Natural killer cell (primary cell): Measurements from ENCODE around the gene HIVEP3. TPM values are rescaled to one million over a fixed set of nuclear protein-coding genes. Genes with fewer than 3 reads are reported as not detected.

Experiments
- ATAC-seq, 3 donors: fragments of 150-1000 bp in 2 of 3; fragments of 200-7000 bp in 1 of 3; cut with Tn5 transposase; 1 replicate in 1 of 3; 2 replicates in 2 of 3; pipeline ENCODE4 v1.10.0; 2021; ENCODE audit warnings: mild to moderate bottlenecking in 2 of 3, moderate library complexity in 2 of 3
- DNase-seq, 2 donors: peaks; one replicate each; pipeline versions ENCODE4 v3.0.0 to v3.0.0-alpha.2; 2013 to 2021; ENCODE audit warnings: mixed read lengths in 1 of 2
- H3K27ac ChIP-seq: one replicate; pipeline ENCODE4 v1.5.1; 2013; ENCODE audit warnings: mild to moderate bottlenecking, low read length
- H3K27me3 ChIP-seq: one replicate; pipeline ENCODE4 v1.6.1; 2013; ENCODE audit warnings: low read length; ENCODE audit not compliant: control insufficient read depth, insufficient read depth
- H3K36me3 ChIP-seq: one replicate; pipeline ENCODE4 v1.6.1; 2013; ENCODE audit warnings: low read length; ENCODE audit not compliant: control insufficient read depth, insufficient read depth
- H3K4me1 ChIP-seq: one replicate; pipeline ENCODE4 v1.6.1; 2013; ENCODE audit warnings: low read length; ENCODE audit not compliant: control insufficient read depth, insufficient read depth
- H3K4me3 ChIP-seq: one replicate; pipeline ENCODE4 v1.5.1; 2013; ENCODE audit warnings: low read length
- H3K9me3 ChIP-seq: one replicate; pipeline ENCODE4 v1.6.1; 2013; ENCODE audit warnings: low read length; ENCODE audit not compliant: control insufficient read depth, insufficient read depth
- H3K27ac Mint-ChIP-seq, 2 donors: one replicate each; pipeline ENCODE4 v1.8.0; 2022; ENCODE audit warnings: mild to moderate bottlenecking in 2 of 2, mixed read lengths in 2 of 2, moderate library complexity in 1 of 2
- H3K27me3 Mint-ChIP-seq, 2 donors: one replicate each; pipeline ENCODE4 v1.8.0; 2022; ENCODE audit warnings: low read depth in 2 of 2, mixed read lengths in 2 of 2
- H3K36me3 Mint-ChIP-seq: one replicate; pipeline ENCODE4 v1.8.0; 2022; ENCODE audit warnings: mixed read lengths
- H3K4me1 Mint-ChIP-seq, 2 donors: one replicate each; pipeline ENCODE4 v1.8.0; 2022; ENCODE audit warnings: mixed read lengths in 2 of 2
- H3K4me3 Mint-ChIP-seq: one replicate; pipeline ENCODE4 v1.8.0; 2022; ENCODE audit warnings: mild to moderate bottlenecking, moderate library complexity, mixed read lengths
- H3K9me3 Mint-ChIP-seq, 2 donors: one replicate each; pipeline ENCODE4 v1.8.0; 2022; ENCODE audit warnings: mixed read lengths in 2 of 2
- WGBS: methylation state at CpG from one replicate; pipeline ENCODE4 v1.1.7; 2013; ENCODE audit warnings: missing lambda C conversion rate; ENCODE audit not compliant: insufficient coverage; 5-methylcytosine and 5-hydroxymethylcytosine counted together
- intact Hi-C: fragments of 100-400 bp; cut with micrococcal nuclease; formaldehyde crosslinking; loops from one replicate; pipeline ENCODE4 v1.14.2; 2022
- total RNA-seq, 4 donors: library from RNA; stranded (reverse); fragments of 120-200 nt in 1 of 4; gene quantifications; one replicate each; pipeline versions ENCODE4 v1.2.3 to v1.2.4, GENCODE V29; 2013 to 2022
- TF ChIP-seq, protein P1 (sequence below): fragments of 200-600 bp; IDR thresholded peaks from one replicate; pipeline ENCODE4 v1.8.0; 2022; ENCODE audit warnings: antibody characterized with exemption

Gene HIVEP3
- total RNA-seq, 3 donors from 2014 or later (not counting 1 experiment from before 2014, with no cell fraction given) = 26.2 to 35.2 (median 29.8) TPM

DNA sequence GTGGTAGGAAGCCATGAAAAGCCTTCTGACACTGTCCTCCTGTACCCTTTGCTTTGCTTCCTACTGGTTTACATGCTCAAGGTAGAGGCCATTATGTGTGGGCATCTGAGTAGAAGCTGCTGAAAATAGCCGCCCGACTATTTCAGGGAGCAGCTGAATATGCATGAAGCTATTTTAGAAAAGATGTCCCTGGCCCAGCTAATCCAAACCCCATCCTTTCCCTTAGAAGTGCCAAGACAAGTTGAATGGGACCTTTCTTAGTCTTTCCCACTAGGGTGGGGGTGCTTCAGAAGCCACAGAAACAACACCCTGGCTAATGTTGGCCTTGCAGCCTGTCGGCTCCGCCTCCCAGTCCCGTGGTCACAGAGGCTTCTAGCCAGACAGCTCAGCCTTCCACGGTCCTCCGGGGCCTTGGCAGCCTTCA, 229.2 kb downstream of the HIVEP3 start:
- TF ChIP-seq, protein P1, sequence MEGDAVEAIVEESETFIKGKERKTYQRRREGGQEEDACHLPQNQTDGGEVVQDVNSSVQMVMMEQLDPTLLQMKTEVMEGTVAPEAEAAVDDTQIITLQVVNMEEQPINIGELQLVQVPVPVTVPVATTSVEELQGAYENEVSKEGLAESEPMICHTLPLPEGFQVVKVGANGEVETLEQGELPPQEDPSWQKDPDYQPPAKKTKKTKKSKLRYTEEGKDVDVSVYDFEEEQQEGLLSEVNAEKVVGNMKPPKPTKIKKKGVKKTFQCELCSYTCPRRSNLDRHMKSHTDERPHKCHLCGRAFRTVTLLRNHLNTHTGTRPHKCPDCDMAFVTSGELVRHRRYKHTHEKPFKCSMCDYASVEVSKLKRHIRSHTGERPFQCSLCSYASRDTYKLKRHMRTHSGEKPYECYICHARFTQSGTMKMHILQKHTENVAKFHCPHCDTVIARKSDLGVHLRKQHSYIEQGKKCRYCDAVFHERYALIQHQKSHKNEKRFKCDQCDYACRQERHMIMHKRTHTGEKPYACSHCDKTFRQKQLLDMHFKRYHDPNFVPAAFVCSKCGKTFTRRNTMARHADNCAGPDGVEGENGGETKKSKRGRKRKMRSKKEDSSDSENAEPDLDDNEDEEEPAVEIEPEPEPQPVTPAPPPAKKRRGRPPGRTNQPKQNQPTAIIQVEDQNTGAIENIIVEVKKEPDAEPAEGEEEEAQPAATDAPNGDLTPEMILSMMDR = no peak
- intact Hi-C loops = no loop called here
- Histone ChIP-seq H3K27me3 (no peaks in the 10 kb centered on the region), H3K4me1 (peaks cover 31% of the 10 kb centered on the region), H3K27ac (no peak overlapping the region), H3K36me3 (no peaks in the 10 kb centered on the region), H3K9me3 (no peaks in the 10 kb centered on the region), H3K4me3 (no peak overlapping the region)
- DNase-seq (peak; percentile 29 to 47), ATAC-seq (peak; percentile 83 to 99 (median 94))
- H3K4me1 Mint-ChIP-seq = peaks cover 58 to 59% of the 10 kb centered on the region in 2 donors
- no peaks in the 10 kb centered on the region for H3K9me3 Mint-ChIP-seq
- 60% methylated on average over 7 of the region's 7 CpGs for WGBS
- no peaks in the 10 kb centered on the region for H3K27me3 Mint-ChIP-seq
- peak overlapping the region; percentile 66 to 84 for H3K27ac Mint-ChIP-seq
- no peaks in the 10 kb centered on the region for H3K36me3 Mint-ChIP-seq
- peak overlapping the region; percentile 35 for H3K4me3 Mint-ChIP-seq

DNA sequence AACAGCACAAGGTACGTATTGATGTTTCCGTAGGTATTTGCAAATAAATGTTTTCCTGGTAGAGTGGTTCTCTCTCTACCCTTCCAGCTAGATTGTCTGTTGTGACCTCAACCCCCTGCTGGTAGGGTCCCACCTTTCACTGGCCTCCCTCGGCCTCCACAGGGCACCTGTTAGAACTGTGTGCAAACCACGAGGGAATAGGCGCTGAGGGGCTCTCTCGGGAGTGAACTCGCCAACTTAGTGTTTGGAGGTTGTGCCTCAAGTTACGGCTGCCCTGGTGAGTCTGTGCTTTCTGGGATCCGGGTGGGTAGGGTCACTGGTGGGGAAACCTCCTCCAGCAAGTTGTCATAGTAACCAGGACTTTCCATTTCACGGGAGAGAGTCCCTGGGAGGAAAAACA, 229.6 kb downstream of the HIVEP3 start:
- Mint-ChIP-seq H3K9me3 (no peaks in the 10 kb centered on the region), H3K27me3 (no peaks in the 10 kb centered on the region), H3K4me1 (peaks cover 63% of the 10 kb centered on the region in 2 donors), H3K36me3 (no peaks in the 10 kb centered on the region), H3K27ac (peak overlapping the region; percentile 66 to 84), H3K4me3 (peak overlapping the region; percentile 35)
- TF ChIP-seq, protein P1 = no peak
- WGBS = 84% methylated on average over 10 of the region's 10 CpGs
- DNase-seq = no peak
- intact Hi-C loops = no loop called here
- Histone ChIP-seq H3K4me1 (peaks cover 36% of the 10 kb centered on the region), H3K9me3 (no peaks in the 10 kb centered on the region), H3K27ac (no peak overlapping the region), H3K36me3 (no peaks in the 10 kb centered on the region), H3K4me3 (no peak overlapping the region), H3K27me3 (no peaks in the 10 kb centered on the region)
- ATAC-seq = no peak

DNA sequence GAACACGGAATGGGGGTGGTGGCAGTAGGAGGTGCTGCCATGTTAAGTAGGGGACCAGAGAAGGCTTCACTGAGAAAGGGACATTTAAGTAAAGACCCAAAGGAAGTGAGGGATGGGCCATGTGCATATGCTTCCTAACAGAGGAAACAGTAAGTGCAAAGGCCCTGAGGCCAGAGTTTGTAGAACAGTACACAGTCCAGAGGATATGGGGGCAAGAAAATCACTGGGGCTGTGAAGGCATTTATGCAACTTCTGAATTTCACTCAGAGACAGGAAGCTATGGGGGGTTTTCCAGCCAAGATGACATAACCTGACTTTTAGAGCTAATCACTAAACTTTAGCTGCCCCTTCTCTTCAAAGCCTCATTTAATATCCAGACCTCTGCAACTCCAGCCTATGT, 231.7 kb downstream of the HIVEP3 start:
- Mint-ChIP-seq H3K9me3 (no peaks in the 10 kb centered on the region), H3K36me3 (no peaks in the 10 kb centered on the region), H3K4me1 (peaks cover 84% of the 10 kb centered on the region in 2 donors), H3K27me3 (no peaks in the 10 kb centered on the region), H3K27ac (peak overlapping the region; percentile 47 to 82), H3K4me3 (no peak overlapping the region)
- Histone ChIP-seq H3K27ac (no peak overlapping the region), H3K4me1 (peaks cover 57% of the 10 kb centered on the region), H3K27me3 (no peaks in the 10 kb centered on the region), H3K9me3 (no peaks in the 10 kb centered on the region), H3K36me3 (no peaks in the 10 kb centered on the region), H3K4me3 (no peak overlapping the region)
- peak in 1 of 3 donors; percentile 13 for ATAC-seq
- DNase-seq = no peak
- TF ChIP-seq, protein P1 = no peak
- WGBS = 96% methylated on average over 1 of the region's 1 CpG
- intact Hi-C loops = no loop called here
